ENCODE data around the gene KDM4C. TPM values are rescaled to one million over a fixed set of nuclear protein-coding genes. Genes with fewer than 3 reads are reported as not detected.

KDM4C gene
- total RNA-seq, 1 donor from 2014 or later = 39.8 TPM

DNA sequence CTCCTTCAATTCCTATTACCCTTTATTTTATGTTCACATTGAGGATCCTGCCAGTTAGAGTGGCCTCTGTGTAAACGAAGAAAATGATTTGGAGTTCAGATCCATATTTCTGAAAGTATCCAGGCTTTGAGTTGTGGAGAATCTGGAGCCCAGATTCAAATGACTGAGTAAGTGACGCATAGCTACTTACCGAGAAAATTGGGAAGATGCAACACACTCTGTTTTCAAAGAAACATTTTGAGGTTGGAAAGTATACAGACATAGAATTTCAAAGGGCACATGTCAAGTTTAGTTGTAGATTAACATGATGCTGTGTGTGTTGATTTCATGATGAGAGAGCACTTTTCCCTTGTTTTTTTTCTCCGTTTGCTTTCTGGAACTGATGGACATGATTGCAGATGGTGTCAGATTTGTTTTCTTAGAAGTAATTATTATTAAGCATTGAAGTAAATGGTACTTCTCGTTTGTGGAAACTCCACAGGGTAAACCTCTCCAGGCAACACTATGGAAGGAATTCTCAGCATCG is 148.1 kb downstream of the KDM4C start:
- no peaks in the 10 kb centered on the region for H3K4me1 ChIP-seq
- H3K9me3 ChIP-seq = no peaks in the 10 kb centered on the region
- intact Hi-C loops (cut with DNase I) = no loop called here
- H3K4me3 ChIP-seq = no peak overlapping the region
- H3K27ac ChIP-seq = no peak overlapping the region
- TF ChIP-seq CTCF (IDR thresholded peaks at IDR 0.05) = no peak
- H3K27me3 ChIP-seq (ENCODE audit: low read depth) = no peaks in the 10 kb centered on the region
- H3K36me3 ChIP-seq = peaks cover 3% of the 10 kb centered on the region
- ATAC-seq (no peak), DNase-seq (no peak)

- intact Hi-C loops (cut with DNase I) = no loop called here
- Histone ChIP-seq H3K4me1 (no peaks in the 10 kb centered on the region), H3K36me3 (peaks cover 3% of the 10 kb centered on the region), H3K27ac (no peak overlapping the region), H3K9me3 (no peaks in the 10 kb centered on the region), H3K27me3 (ENCODE audit: low read depth) (no peaks in the 10 kb centered on the region), H3K4me3 (no peak overlapping the region)
- ATAC-seq = no peak
- peak; percentile 38 for TF ChIP-seq CTCF (IDR thresholded peaks at IDR 0.05)
- DNase-seq = no peak
Measured at GRCh38 chr9:6907772-6908381, 150.1 kb downstream of the KDM4C start.

GRCh38 chr9:6909181-6909580 is 151.4 kb downstream of the KDM4C start:
- intact Hi-C loops (cut with DNase I) = no loop called here
- TF ChIP-seq CTCF (IDR thresholded peaks at IDR 0.05) = no peak
- H3K9me3 ChIP-seq = no peaks in the 10 kb centered on the region
- ATAC-seq (no peak), DNase-seq (no peak)
- H3K27ac ChIP-seq = no peak overlapping the region
- H3K4me3 ChIP-seq = no peak overlapping the region
- H3K36me3 ChIP-seq = peaks cover 3% of the 10 kb centered on the region
- no peaks in the 10 kb centered on the region for H3K27me3 ChIP-seq (ENCODE audit: low read depth)
- no peaks in the 10 kb centered on the region for H3K4me1 ChIP-seq

DNA sequence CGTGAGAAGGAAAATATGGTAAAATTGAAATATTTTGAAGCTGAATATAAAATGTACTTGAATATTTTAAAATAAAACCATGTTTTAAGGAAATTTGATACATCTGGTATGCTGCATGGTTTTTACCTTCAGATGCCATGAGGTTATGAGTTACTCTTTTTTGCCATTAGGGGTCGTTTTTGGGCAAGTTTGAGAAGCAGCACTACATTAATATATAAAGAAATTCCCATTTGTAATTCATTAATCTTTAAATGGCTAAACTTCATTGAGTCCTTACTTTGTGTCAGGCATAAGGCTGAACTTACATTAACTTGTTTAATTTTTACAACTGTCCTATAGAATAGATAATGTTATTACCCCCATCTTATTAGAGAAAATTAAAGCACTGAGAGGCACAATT is 152.3 kb downstream of the KDM4C start:
- Histone ChIP-seq H3K27me3 (ENCODE audit: low read depth) (no peaks in the 10 kb centered on the region), H3K4me3 (no peak overlapping the region), H3K36me3 (no peaks in the 10 kb centered on the region), H3K4me1 (no peaks in the 10 kb centered on the region), H3K27ac (no peak overlapping the region), H3K9me3 (no peaks in the 10 kb centered on the region)
- peak; percentile 37 for TF ChIP-seq CTCF (IDR thresholded peaks at IDR 0.05)
- DNase-seq (no peak), ATAC-seq (no peak)
- intact Hi-C loops (cut with DNase I) = no loop called here

GRCh38 chr9:6910497-6910896 is 152.7 kb downstream of the KDM4C start:
- no peak overlapping the region for H3K27ac ChIP-seq
- H3K4me3 ChIP-seq = no peak overlapping the region
- H3K9me3 ChIP-seq = no peaks in the 10 kb centered on the region
- intact Hi-C loops (cut with DNase I) = no loop called here
- no peak for ATAC-seq
- DNase-seq = no peak
- no peaks in the 10 kb centered on the region for H3K27me3 ChIP-seq (ENCODE audit: low read depth)
- TF ChIP-seq CTCF (IDR thresholded peaks at IDR 0.05) = no peak
- H3K4me1 ChIP-seq = no peaks in the 10 kb centered on the region
- H3K36me3 ChIP-seq = no peaks in the 10 kb centered on the region
